CD4-positive, CD25-positive, alpha-beta regulatory T cell (primary cell): ENCODE measurements around the gene C10orf105. TPM values are rescaled to one million over a fixed set of nuclear protein-coding genes. Genes with fewer than 3 reads are reported as not detected.

Source experiments
- ATAC-seq, 2 donors: fragments of 150-1000 bp; cut with Tn5 transposase; one replicate each; pipeline ENCODE4 v1.10.0; 2021; ENCODE audit warnings: low read depth in 2 of 2, moderate number of reproducible peaks in 2 of 2, moderate library complexity in 1 of 2
- DNase-seq, 3 donors: peaks; one replicate each; pipeline versions ENCODE4 v3.0.0 to v3.0.0-alpha.2; 2012 to 2022; ENCODE audit warnings: mixed read lengths in 1 of 3
- H3K27ac ChIP-seq: one replicate; pipeline ENCODE4 v1.7.0; 2013; ENCODE audit warnings: mild to moderate bottlenecking, low read length; ENCODE audit not compliant: insufficient read depth, poor library complexity, severe bottlenecking
- H3K27me3 ChIP-seq: one replicate; pipeline ENCODE4 v1.7.0; 2013; ENCODE audit warnings: low read length; ENCODE audit not compliant: control insufficient read depth, insufficient read depth
- H3K36me3 ChIP-seq: one replicate; pipeline ENCODE4 v1.7.0; 2013; ENCODE audit warnings: mild to moderate bottlenecking, low read length, moderate library complexity; ENCODE audit not compliant: control insufficient read depth, insufficient read depth
- H3K4me1 ChIP-seq: 2 replicates; pipeline ENCODE4 v1.7.0; 2013; ENCODE audit warnings: mild to moderate bottlenecking, low read length; ENCODE audit not compliant: insufficient read depth, control insufficient read depth, poor library complexity, severe bottlenecking
- H3K4me3 ChIP-seq: one replicate; pipeline ENCODE4 v1.7.0; 2013; ENCODE audit warnings: low read depth, mild to moderate bottlenecking, low read length, moderate library complexity
- H3K9me3 ChIP-seq, 2 experiments: 1 replicate in 1 of 2; 2 replicates in 1 of 2; pipeline ENCODE4 v1.7.0; 2013; ENCODE audit warnings: low read length in 2 of 2, mild to moderate bottlenecking in 1 of 2, moderate library complexity in 1 of 2; ENCODE audit not compliant: control insufficient read depth in 2 of 2
- H3K27ac Mint-ChIP-seq, 3 donors: one replicate each; pipeline ENCODE4 v1.8.0; 2020 to 2022; ENCODE audit warnings: mild to moderate bottlenecking in 3 of 3, mixed read lengths in 3 of 3, moderate library complexity in 2 of 3
- H3K27me3 Mint-ChIP-seq: one replicate; pipeline ENCODE4 v1.8.0; 2022; ENCODE audit warnings: mild to moderate bottlenecking, mixed read lengths
- H3K36me3 Mint-ChIP-seq: one replicate; pipeline ENCODE4 v1.8.0; 2020; ENCODE audit warnings: mixed read lengths
- H3K4me1 Mint-ChIP-seq, 4 donors: one replicate each; pipeline ENCODE4 v1.8.0; 2020 to 2022; ENCODE audit warnings: mixed read lengths in 4 of 4, mild to moderate bottlenecking in 1 of 4
- H3K4me3 Mint-ChIP-seq, 4 donors: one replicate each; pipeline ENCODE4 v1.8.0; 2020 to 2022; ENCODE audit warnings: mild to moderate bottlenecking in 4 of 4, mixed read lengths in 4 of 4, moderate library complexity in 3 of 4
- H3K9me3 Mint-ChIP-seq, 7 donors: one replicate each; pipeline ENCODE4 v1.8.0; 2020 to 2022; ENCODE audit warnings: mixed read lengths in 7 of 7, mild to moderate bottlenecking in 3 of 7, moderate library complexity in 2 of 7
- polyA plus RNA-seq, 4 donors: library from polyadenylated mRNA; unstranded; fragments of 300-500 nt; fragmentation: Illumina TruSeq; gene quantifications; one replicate each; pipeline ENCODE4 v1.2.3, GENCODE V29; 2021
- total RNA-seq: library from RNA; stranded (reverse); gene quantifications from one replicate; pipeline ENCODE4 v1.2.3, GENCODE V29; 2022

The C10orf105 gene
- total and polyA plus RNA-seq, 5 donors from 2014 or later = 0.05 to 0.52 (median 0.20) TPM; not detected in 2

- no peaks in the 10 kb centered on the region for H3K9me3 ChIP-seq
- no peaks in the 10 kb centered on the region for H3K36me3 ChIP-seq
- no peak overlapping the region for H3K27ac ChIP-seq
- H3K4me3 ChIP-seq = no peak overlapping the region
- Mint-ChIP-seq H3K4me1 (peaks cover 24 to 100% (median 67%) of the 10 kb centered on the region in 4 donors), H3K4me3 (peak overlapping the region in 3 of 4 donors; percentile 16 to 71 (median 54)), H3K27me3 (no peaks in the 10 kb centered on the region), H3K27ac (peak overlapping the region; percentile 84 to 98 (median 98)), H3K36me3 (no peaks in the 10 kb centered on the region), H3K9me3 (no peaks in the 10 kb centered on the region)
- H3K4me1 ChIP-seq = peaks cover 95% of the 10 kb centered on the region
- H3K27me3 ChIP-seq = no peaks in the 10 kb centered on the region
- DNase-seq (no peak), ATAC-seq (no peak)
Observed at GRCh38 chr10:71739358-71739900, 19.9 kb upstream of the C10orf105 start.

- no peak overlapping the region for H3K4me3 ChIP-seq
- no peaks in the 10 kb centered on the region for H3K27me3 Mint-ChIP-seq
- H3K36me3 ChIP-seq = no peaks in the 10 kb centered on the region
- no peaks in the 10 kb centered on the region for H3K9me3 ChIP-seq
- H3K27ac Mint-ChIP-seq = peak overlapping the region; percentile 93 to 99 (median 97)
- H3K9me3 Mint-ChIP-seq = no peaks in the 10 kb centered on the region
- H3K36me3 Mint-ChIP-seq = no peaks in the 10 kb centered on the region
- no peaks in the 10 kb centered on the region for H3K27me3 ChIP-seq
- peaks cover 95% of the 10 kb centered on the region for H3K4me1 ChIP-seq
- H3K27ac ChIP-seq = peak overlapping the region; percentile 83
- ATAC-seq (no peak), DNase-seq (no peak)
- peak overlapping the region in 3 of 4 donors; percentile 3 to 84 (median 82) for H3K4me3 Mint-ChIP-seq
- H3K4me1 Mint-ChIP-seq = peaks cover 26 to 100% (median 68%) of the 10 kb centered on the region in 4 donors
Observed at GRCh38 chr10:71737834-71738197, 18.2 kb upstream of the C10orf105 start.

GRCh38 chr10:71737001-71737833 lies 17.6 kb upstream of the C10orf105 start:
- H3K36me3 ChIP-seq = no peaks in the 10 kb centered on the region
- H3K36me3 Mint-ChIP-seq = no peaks in the 10 kb centered on the region
- peak overlapping the region; percentile 93 to 99 (median 97) for H3K27ac Mint-ChIP-seq
- no peaks in the 10 kb centered on the region for H3K27me3 Mint-ChIP-seq
- no peaks in the 10 kb centered on the region for H3K27me3 ChIP-seq
- H3K4me1 ChIP-seq = peaks cover 95% of the 10 kb centered on the region
- peak overlapping the region; percentile 7 for H3K4me3 ChIP-seq
- peak overlapping the region; percentile 61 to 86 (median 76) for H3K4me3 Mint-ChIP-seq
- no peaks in the 10 kb centered on the region for H3K9me3 ChIP-seq
- DNase-seq (no peak), ATAC-seq (no peak)
- H3K4me1 Mint-ChIP-seq = peaks cover 30 to 100% (median 68%) of the 10 kb centered on the region in 4 donors
- no peaks in the 10 kb centered on the region for H3K9me3 Mint-ChIP-seq
- H3K27ac ChIP-seq = peak overlapping the region; percentile 83

- DNase-seq (no peak), ATAC-seq (peak; percentile 3 to 9)
- no peaks in the 10 kb centered on the region for H3K9me3 ChIP-seq
- peaks cover 30 to 100% (median 68%) of the 10 kb centered on the region in 4 donors for H3K4me1 Mint-ChIP-seq
- no peaks in the 10 kb centered on the region for H3K27me3 Mint-ChIP-seq
- H3K4me1 ChIP-seq = peaks cover 95% of the 10 kb centered on the region
- H3K36me3 Mint-ChIP-seq = no peaks in the 10 kb centered on the region
- H3K27ac ChIP-seq = peak overlapping the region; percentile 83
- H3K4me3 ChIP-seq = peak overlapping the region; percentile 7
- H3K27ac Mint-ChIP-seq = peak overlapping the region; percentile 92 to 99 (median 97)
- H3K36me3 ChIP-seq = no peaks in the 10 kb centered on the region
- H3K9me3 Mint-ChIP-seq = no peaks in the 10 kb centered on the region
- H3K27me3 ChIP-seq = no peaks in the 10 kb centered on the region
- H3K4me3 Mint-ChIP-seq = peak overlapping the region; percentile 61 to 86 (median 76)
Observed at GRCh38 chr10:71736570-71736952, 17.0 kb upstream of the C10orf105 start.

- no peaks in the 10 kb centered on the region for H3K9me3 Mint-ChIP-seq
- H3K27ac ChIP-seq = peak overlapping the region; percentile 83
- no peaks in the 10 kb centered on the region for H3K36me3 ChIP-seq
- H3K4me3 Mint-ChIP-seq = peak overlapping the region; percentile 61 to 86 (median 76)
- H3K27me3 Mint-ChIP-seq = no peaks in the 10 kb centered on the region
- H3K4me1 ChIP-seq = peaks cover 95% of the 10 kb centered on the region
- peak overlapping the region; percentile 92 to 99 (median 97) for H3K27ac Mint-ChIP-seq
- no peak overlapping the region for H3K4me3 ChIP-seq
- H3K4me1 Mint-ChIP-seq = peaks cover 24 to 100% (median 66%) of the 10 kb centered on the region in 4 donors
- H3K27me3 ChIP-seq = no peaks in the 10 kb centered on the region
- ATAC-seq (peak; percentile 86 to 92), DNase-seq (peak; percentile 32 to 94 (median 79))
- no peaks in the 10 kb centered on the region for H3K9me3 ChIP-seq
- H3K36me3 Mint-ChIP-seq = no peaks in the 10 kb centered on the region
Observed at GRCh38 chr10:71735709-71736569, 16.4 kb upstream of the C10orf105 start.

GRCh38 chr10:71734797-71735196 lies 15.2 kb upstream of the C10orf105 start:
- H3K36me3 Mint-ChIP-seq = no peaks in the 10 kb centered on the region

GRCh38 chr10:71731791-71732190 lies 12.2 kb upstream of the C10orf105 start:
- H3K36me3 Mint-ChIP-seq = no peaks in the 10 kb centered on the region

More at GRCh38 chr10:71734797-71735196, 15.2 kb upstream of the C10orf105 start:
- no peak for ATAC-seq
- Histone ChIP-seq H3K36me3 (no peaks in the 10 kb centered on the region), H3K27me3 (no peaks in the 10 kb centered on the region), H3K9me3 (no peaks in the 10 kb centered on the region), H3K4me3 (no peak overlapping the region), H3K4me1 (peaks cover 95% of the 10 kb centered on the region), H3K27ac (peak overlapping the region; percentile 83)
- no peak for DNase-seq
- Mint-ChIP-seq H3K9me3 (no peaks in the 10 kb centered on the region), H3K4me1 (peaks cover 16 to 100% (median 55%) of the 10 kb centered on the region in 4 donors), H3K27ac (peak overlapping the region; percentile 92 to 99 (median 97)), H3K4me3 (peak overlapping the region; percentile 15 to 82 (median 52)), H3K27me3 (no peaks in the 10 kb centered on the region)

More at GRCh38 chr10:71731791-71732190, 12.2 kb upstream of the C10orf105 start:
- H3K4me1 Mint-ChIP-seq = peaks cover 11 to 99% (median 55%) of the 10 kb centered on the region in 4 donors
- peak overlapping the region in 2 of 3 donors; percentile 52 to 86 for H3K27ac Mint-ChIP-seq
- ATAC-seq = no peak
- peak in 1 of 3 donors; percentile 52 for DNase-seq
- H3K27me3 Mint-ChIP-seq = no peaks in the 10 kb centered on the region
- Histone ChIP-seq H3K27ac (no peak overlapping the region), H3K9me3 (no peaks in the 10 kb centered on the region), H3K4me1 (peaks cover 99% of the 10 kb centered on the region), H3K4me3 (no peak overlapping the region), H3K36me3 (no peaks in the 10 kb centered on the region), H3K27me3 (no peaks in the 10 kb centered on the region)
- no peaks in the 10 kb centered on the region for H3K9me3 Mint-ChIP-seq
- H3K4me3 Mint-ChIP-seq = peak overlapping the region in 2 of 4 donors; percentile 35 to 69
